ENCODE measurements around the gene HOXA7.

Gene HOXA7

GRCh38 chr7:27189295-27189996, 33.0 kb upstream of the HOXA7 start:
- TF ChIP-seq POLR2AphosphoS5 (IDR thresholded peaks at IDR 0.05; ENCODE audit: low read depth, low read length) (no peak), TAF1 (IDR thresholded peaks at IDR 0.05; ENCODE audit: borderline replicate concordance, insufficient read depth, low read length) (no peak), SIN3A (IDR thresholded peaks at IDR 0.05; ENCODE audit: borderline replicate concordance, insufficient read depth, low read length) (no peak), FOXP2 (optimal IDR thresholded peaks at IDR 0.05; ENCODE audit: borderline replicate concordance, extremely low read depth, extremely low read length, insufficient read depth) (no peak)
- TF ChIP-seq, protein P1, sequence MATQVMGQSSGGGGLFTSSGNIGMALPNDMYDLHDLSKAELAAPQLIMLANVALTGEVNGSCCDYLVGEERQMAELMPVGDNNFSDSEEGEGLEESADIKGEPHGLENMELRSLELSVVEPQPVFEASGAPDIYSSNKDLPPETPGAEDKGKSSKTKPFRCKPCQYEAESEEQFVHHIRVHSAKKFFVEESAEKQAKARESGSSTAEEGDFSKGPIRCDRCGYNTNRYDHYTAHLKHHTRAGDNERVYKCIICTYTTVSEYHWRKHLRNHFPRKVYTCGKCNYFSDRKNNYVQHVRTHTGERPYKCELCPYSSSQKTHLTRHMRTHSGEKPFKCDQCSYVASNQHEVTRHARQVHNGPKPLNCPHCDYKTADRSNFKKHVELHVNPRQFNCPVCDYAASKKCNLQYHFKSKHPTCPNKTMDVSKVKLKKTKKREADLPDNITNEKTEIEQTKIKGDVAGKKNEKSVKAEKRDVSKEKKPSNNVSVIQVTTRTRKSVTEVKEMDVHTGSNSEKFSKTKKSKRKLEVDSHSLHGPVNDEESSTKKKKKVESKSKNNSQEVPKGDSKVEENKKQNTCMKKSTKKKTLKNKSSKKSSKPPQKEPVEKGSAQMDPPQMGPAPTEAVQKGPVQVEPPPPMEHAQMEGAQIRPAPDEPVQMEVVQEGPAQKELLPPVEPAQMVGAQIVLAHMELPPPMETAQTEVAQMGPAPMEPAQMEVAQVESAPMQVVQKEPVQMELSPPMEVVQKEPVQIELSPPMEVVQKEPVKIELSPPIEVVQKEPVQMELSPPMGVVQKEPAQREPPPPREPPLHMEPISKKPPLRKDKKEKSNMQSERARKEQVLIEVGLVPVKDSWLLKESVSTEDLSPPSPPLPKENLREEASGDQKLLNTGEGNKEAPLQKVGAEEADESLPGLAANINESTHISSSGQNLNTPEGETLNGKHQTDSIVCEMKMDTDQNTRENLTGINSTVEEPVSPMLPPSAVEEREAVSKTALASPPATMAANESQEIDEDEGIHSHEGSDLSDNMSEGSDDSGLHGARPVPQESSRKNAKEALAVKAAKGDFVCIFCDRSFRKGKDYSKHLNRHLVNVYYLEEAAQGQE (IDR thresholded peaks at IDR 0.05; ENCODE audit: insufficient read depth in 1 of 2, low read depth in 2 of 2, low read length in 2 of 2): no peak

DNA sequence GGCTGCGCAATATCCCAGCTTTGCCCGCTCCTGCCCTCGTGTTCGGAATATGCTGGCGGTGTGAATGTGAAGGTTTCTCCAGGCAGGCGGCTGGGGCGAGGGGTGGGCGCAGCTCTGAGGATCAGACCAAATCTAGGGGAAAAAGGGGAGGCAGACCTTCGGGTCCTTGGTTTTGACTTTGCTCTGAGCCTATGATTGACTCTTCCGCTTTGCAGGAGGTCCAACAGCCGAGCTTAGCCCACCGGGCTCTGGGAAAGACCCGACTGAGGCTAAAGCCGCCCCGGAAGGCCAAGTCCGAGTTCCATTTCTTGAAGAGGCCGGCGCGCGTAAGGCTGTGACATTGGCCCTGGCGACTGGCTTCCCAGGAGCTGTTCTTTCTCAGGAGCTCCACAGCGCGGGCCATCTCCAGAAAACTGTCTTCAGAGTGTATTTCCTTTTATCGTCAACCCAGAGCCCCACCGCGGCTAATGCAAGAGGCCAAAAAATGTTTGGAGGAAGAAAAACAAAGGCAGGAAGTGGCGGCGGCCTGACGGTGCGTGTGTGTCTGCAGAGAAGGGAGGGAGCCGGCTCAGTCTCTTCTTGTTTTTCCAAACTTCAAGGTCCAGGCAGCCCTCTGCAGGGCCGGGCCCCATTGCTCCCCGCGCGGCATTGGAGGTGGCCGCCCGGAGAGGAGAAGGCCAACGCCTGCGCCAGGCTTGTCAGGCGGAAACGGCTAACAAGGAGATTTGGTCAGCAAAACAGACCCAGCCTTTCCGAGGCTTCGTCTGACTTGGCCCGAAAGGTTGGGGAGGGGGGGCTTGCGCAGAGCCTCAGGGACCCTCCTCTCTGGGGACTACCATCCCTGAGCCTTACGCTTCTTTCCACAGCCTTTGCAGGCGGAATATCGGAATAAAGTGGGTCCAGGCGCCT, 32.2 kb upstream of the HOXA7 start:
- no peak for TF ChIP-seq FOXP2 (optimal IDR thresholded peaks at IDR 0.05; ENCODE audit: borderline replicate concordance, extremely low read depth, extremely low read length, insufficient read depth)

DNA sequence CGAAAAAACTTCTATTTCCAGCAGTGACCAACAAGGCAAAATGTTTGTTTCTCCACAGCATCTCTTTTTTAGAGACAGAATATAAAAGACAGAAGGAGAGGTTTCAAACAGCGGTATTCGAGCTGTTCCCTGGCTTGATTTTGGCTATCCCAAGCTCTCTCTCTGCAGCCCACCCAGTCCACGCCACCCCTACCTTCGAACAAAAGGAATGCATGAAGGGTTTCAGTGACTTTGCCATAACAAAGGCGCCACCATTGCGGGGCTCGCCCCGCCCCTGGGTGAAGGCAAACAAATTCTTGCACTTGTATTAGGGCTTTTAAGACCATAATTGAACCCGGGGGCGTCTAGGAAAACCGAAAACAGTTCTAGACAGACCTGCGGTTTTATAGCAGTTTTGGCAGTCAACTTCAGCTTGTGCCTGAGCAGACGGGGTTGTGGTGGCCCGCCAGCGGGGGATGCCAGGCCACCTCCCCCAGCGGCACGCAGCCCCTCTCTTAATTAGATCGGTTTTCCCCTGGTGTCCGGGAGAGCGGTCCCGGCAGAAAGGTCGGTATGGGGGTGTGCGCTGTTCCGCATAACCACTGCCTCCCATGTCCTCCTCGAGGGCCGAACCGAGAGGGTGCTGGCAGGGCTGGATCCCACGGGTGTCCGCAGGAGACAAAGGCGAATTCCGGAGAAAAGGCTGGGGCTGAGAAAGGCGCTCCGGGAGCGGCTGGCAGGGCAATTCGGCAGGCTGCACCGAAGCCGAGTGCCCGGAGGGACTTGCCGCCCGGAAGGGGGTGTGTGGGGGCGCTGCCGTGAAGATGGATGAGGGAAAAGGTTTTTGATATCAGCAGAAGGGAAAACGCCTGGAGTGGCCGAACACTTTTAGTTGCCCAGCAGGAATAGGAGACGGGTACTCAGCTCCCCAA, 31.3 kb upstream of the HOXA7 start:
- TF ChIP-seq POLR2AphosphoS5 (IDR thresholded peaks at IDR 0.05; ENCODE audit: low read depth, low read length): no peak
- TF ChIP-seq TAF1 (IDR thresholded peaks at IDR 0.05; ENCODE audit: borderline replicate concordance, insufficient read depth, low read length): no peak
- TF ChIP-seq FOXP2 (optimal IDR thresholded peaks at IDR 0.05; ENCODE audit: borderline replicate concordance, extremely low read depth, extremely low read length, insufficient read depth): no peak
- TF ChIP-seq SIN3A (IDR thresholded peaks at IDR 0.05; ENCODE audit: borderline replicate concordance, insufficient read depth, low read length): no peak
- TF ChIP-seq, protein P1 (IDR thresholded peaks at IDR 0.05; ENCODE audit: insufficient read depth in 1 of 2, low read depth in 2 of 2, low read length in 2 of 2): no peak

- TF ChIP-seq FOXP2 (optimal IDR thresholded peaks at IDR 0.05; ENCODE audit: borderline replicate concordance, extremely low read depth, extremely low read length, insufficient read depth): no peak
- TF ChIP-seq, protein P1 (IDR thresholded peaks at IDR 0.05; ENCODE audit: insufficient read depth in 1 of 2, low read depth in 2 of 2, low read length in 2 of 2): no peak
- TF ChIP-seq POLR2AphosphoS5 (IDR thresholded peaks at IDR 0.05; ENCODE audit: low read depth, low read length): no peak
- no peak for TF ChIP-seq TAF1 (IDR thresholded peaks at IDR 0.05; ENCODE audit: borderline replicate concordance, insufficient read depth, low read length)
- TF ChIP-seq SIN3A (IDR thresholded peaks at IDR 0.05; ENCODE audit: borderline replicate concordance, insufficient read depth, low read length): no peak
Measured at GRCh38 chr7:27186668-27187474, 30.4 kb upstream of the HOXA7 start.
